NCI-H748 treated with DMSO at 0.1 percent for 48 hours (cell line): Measurements from ENCODE around the gene PTF1A.
A peak's percentile ranks its signal among the peaks of the same experiment; 100 is the strongest.

Experiments
- DNase-seq: peaks from one replicate; lab custom pipeline; 2025; lab: John Stamatoyannopoulos, UW

PTF1A gene

GRCh38 chr10:23191764-23192711 lies at the start of gene PTF1A:
Gene PTF1A, plus strand, starts transcription at chr10:23192312. Its CDS starts 219 bp downstream, at chr10:23192531.
- peak; percentile 17 for DNase-seq

- DNase-seq: no peak
Observed at GRCh38 chr10:23146258-23146657, 45.9 kb upstream of the PTF1A start.

- DNase-seq: no peak
Observed at GRCh38 chr10:23147035-23147434, 45.1 kb upstream of the PTF1A start.

GRCh38 chr10:23148214-23148613 lies 43.9 kb upstream of the PTF1A start:
- DNase-seq: no peak

- DNase-seq: no peak
Observed at GRCh38 chr10:23150091-23150490, 42.0 kb upstream of the PTF1A start.

GRCh38 chr10:23150610-23151009 lies 41.5 kb upstream of the PTF1A start:
- DNase-seq: no peak

- no peak for DNase-seq
Observed at GRCh38 chr10:23151071-23151470, 41.0 kb upstream of the PTF1A start.

- no peak for DNase-seq
Observed at GRCh38 chr10:23155169-23155568, 36.9 kb upstream of the PTF1A start.

- no peak for DNase-seq
Observed at GRCh38 chr10:23156447-23157150, 35.5 kb upstream of the PTF1A start.

- DNase-seq: no peak
Observed at GRCh38 chr10:23157239-23157681, 34.9 kb upstream of the PTF1A start.

- peak; percentile 49 for DNase-seq
Observed at GRCh38 chr10:23157691-23158369, 34.3 kb upstream of the PTF1A start.

GRCh38 chr10:23158370-23158769 lies 33.7 kb upstream of the PTF1A start:
- DNase-seq: peak; percentile 40

GRCh38 chr10:23171232-23171876 lies 20.8 kb upstream of the PTF1A start:
- no peak for DNase-seq

GRCh38 chr10:23172429-23173213 lies 19.5 kb upstream of the PTF1A start:
- DNase-seq: no peak

- DNase-seq: no peak
Observed at GRCh38 chr10:23173214-23174073, 18.7 kb upstream of the PTF1A start.

- no peak for DNase-seq
Observed at GRCh38 chr10:23174074-23174976, 17.8 kb upstream of the PTF1A start.

- DNase-seq: no peak
Observed at GRCh38 chr10:23174977-23175512, 17.1 kb upstream of the PTF1A start.

- DNase-seq: no peak
Observed at GRCh38 chr10:23186178-23186577, 5.9 kb upstream of the PTF1A start.

GRCh38 chr10:23186697-23187096 lies 5.4 kb upstream of the PTF1A start:
- DNase-seq: no peak
